Measurements from ENCODE around the gene LGALS3. TPM values are rescaled to one million over a fixed set of nuclear protein-coding genes. Genes with fewer than 3 reads are reported as not detected.

The LGALS3 gene
- total RNA-seq, 1 donor from 2014 or later = 194 TPM

DNA sequence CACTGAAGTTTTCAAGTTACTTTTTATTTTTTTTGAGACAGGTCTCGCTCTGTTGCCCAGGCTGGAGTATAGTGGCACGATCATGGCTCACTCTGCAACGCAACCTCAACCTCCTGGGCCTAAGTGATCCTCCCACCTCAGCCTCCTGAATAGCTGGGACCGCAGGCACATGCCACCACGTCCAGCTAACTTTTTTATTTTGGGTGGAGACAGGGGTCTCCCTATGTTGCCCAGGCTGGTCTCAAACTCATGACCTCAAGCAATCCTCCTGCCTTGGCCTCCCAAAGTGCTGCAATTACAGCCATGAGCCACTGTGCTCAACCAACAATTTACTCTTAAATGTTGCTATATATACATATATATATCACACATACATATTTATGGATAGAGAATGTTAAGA is 27.4 kb upstream of the LGALS3 start:
- intact Hi-C loops (cut with micrococcal nuclease) = no loop called here

DNA sequence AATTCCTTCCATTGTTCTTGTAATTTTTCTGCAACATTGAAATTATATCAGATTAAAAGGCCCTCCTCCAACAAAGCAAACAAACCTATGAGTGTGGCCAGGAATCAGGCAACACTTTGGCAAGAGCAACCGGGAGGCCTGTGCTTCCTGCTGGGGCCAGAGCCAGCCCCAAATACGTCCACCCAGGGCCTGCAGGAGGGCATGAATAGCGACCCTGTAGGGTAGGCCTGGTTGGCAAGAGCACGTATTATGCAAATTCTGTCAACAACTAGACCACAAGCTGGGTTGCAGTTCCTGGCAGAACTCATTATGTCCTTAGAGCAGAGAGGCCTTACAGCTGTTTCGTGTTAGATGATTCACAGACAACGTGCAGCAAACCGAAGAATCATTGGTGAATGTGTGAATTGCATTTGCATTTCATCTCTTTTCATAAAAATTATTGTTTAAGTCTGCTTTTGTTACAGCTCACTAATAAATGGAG is 26.9 kb upstream of the LGALS3 start:
- intact Hi-C loops (cut with micrococcal nuclease) = no loop called here
- TF ChIP-seq, protein P1, sequence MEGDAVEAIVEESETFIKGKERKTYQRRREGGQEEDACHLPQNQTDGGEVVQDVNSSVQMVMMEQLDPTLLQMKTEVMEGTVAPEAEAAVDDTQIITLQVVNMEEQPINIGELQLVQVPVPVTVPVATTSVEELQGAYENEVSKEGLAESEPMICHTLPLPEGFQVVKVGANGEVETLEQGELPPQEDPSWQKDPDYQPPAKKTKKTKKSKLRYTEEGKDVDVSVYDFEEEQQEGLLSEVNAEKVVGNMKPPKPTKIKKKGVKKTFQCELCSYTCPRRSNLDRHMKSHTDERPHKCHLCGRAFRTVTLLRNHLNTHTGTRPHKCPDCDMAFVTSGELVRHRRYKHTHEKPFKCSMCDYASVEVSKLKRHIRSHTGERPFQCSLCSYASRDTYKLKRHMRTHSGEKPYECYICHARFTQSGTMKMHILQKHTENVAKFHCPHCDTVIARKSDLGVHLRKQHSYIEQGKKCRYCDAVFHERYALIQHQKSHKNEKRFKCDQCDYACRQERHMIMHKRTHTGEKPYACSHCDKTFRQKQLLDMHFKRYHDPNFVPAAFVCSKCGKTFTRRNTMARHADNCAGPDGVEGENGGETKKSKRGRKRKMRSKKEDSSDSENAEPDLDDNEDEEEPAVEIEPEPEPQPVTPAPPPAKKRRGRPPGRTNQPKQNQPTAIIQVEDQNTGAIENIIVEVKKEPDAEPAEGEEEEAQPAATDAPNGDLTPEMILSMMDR (IDR thresholded peaks at IDR 0.05; ENCODE audit: borderline replicate concordance) = no peak
- Histone ChIP-seq H3K27ac (replicated peaks) (peak overlapping the region; percentile 95), H3K27me3 (ENCODE audit: low read depth) (no peaks in the 10 kb centered on the region), H3K9me3 (replicated peaks) (no peaks in the 10 kb centered on the region), H3K36me3 (no peaks in the 10 kb centered on the region), H3K4me3 (no peak overlapping the region), H3K4me1 (peaks cover 97% of the 10 kb centered on the region)
- DNase-seq = peak; percentile 73

More for the DNA sequence above, 27.4 kb upstream of the LGALS3 start:
- H3K27me3 ChIP-seq (ENCODE audit: low read depth) = no peaks in the 10 kb centered on the region
- no peaks in the 10 kb centered on the region for H3K36me3 ChIP-seq
- H3K4me3 ChIP-seq = no peak overlapping the region
- DNase-seq = no peak
- H3K27ac ChIP-seq (replicated peaks) = peak overlapping the region; percentile 95
- H3K9me3 ChIP-seq (replicated peaks) = no peaks in the 10 kb centered on the region
- TF ChIP-seq, protein P1 (IDR thresholded peaks at IDR 0.05; ENCODE audit: borderline replicate concordance) = no peak
- peaks cover 95% of the 10 kb centered on the region for H3K4me1 ChIP-seq

DNA sequence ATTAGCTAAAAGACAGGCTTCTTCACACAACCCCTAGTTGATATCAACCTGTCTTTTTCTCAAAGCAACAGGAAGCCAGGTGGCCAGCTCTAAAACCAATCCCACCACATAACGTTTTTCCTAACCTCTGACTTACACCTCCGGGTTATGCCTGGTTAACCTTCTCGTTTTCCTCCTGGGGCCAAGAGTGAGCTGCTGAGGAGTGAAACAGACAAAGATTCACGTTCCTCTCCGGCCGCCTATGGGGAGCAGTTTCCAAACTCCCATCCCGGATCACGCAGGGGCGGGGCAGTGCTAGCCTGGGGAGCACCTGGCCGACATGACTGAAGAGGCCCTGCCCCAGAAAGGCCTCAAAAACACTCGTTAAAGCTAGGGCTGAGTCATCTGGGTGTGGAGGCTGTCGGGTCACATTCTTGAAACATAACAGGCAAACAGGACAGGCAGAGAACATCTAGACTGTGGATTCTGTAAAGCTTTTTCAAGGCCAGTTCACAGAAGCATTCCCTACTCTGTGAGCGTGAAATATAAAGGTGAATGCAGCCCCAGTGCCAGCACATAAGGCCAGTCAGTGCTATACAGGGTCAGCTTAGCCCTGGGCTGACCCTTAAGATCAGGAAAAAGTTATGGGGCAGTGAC is 25.9 kb upstream of the LGALS3 start:
- TF ChIP-seq, protein P1 (IDR thresholded peaks at IDR 0.05; ENCODE audit: borderline replicate concordance) = no peak
- Histone ChIP-seq H3K27me3 (ENCODE audit: low read depth) (no peaks in the 10 kb centered on the region), H3K4me1 (peaks cover 97% of the 10 kb centered on the region), H3K27ac (replicated peaks) (peak overlapping the region; percentile 95), H3K4me3 (no peak overlapping the region), H3K36me3 (no peaks in the 10 kb centered on the region), H3K9me3 (replicated peaks) (no peaks in the 10 kb centered on the region)
- intact Hi-C loops (cut with micrococcal nuclease) = no loop called here
- peak; percentile 70 for DNase-seq

DNA sequence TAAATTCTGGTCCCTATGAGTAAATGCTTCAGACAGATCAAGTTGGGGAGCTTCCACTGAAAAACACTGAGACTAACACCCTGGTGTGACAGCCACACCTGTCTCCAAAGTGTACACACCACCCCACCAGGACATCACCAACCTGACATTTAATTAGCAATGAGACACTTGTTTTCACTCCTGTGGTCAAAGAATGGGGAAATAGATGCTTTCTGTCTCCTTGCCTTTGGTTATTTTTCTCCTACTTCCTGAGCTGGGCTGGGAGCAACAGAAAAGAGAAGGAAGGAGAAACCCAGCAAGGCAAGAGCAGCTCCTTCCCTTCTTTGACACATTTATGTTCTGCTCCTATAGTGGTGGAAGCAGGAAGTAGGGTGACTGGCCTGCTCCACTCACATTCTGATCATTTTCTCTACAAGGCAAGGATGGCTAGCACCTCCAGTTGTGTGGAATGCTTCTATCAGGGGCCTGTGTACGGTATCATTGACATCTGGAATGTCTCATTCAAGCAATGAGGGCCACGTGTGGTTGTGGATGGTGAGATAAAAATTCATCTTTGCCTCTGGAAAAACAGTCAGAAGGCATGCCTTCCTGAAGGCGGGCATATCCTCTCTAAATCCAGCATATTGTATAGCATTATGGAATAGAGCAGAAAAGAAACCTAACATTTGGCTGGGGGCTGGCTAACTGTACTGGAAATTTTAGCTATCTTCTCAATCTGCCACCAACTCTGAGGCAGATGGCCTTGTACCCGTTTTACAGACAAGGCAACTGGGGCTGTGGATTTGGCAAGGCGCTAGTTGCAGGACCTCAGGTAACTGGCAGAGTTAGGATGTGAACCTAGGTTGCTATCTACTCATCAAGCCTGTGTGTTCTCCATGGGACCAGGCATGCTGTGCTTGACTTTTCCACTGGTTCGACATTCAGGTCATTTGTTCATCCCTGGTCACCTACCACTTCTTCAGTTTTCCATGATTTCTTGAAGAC is 24.8 kb upstream of the LGALS3 start:
- no peak for DNase-seq
- Histone ChIP-seq H3K36me3 (no peaks in the 10 kb centered on the region), H3K9me3 (replicated peaks) (no peaks in the 10 kb centered on the region), H3K27me3 (ENCODE audit: low read depth) (no peaks in the 10 kb centered on the region), H3K4me3 (no peak overlapping the region), H3K4me1 (peaks cover 95% of the 10 kb centered on the region), H3K27ac (replicated peaks) (peak overlapping the region; percentile 95)
- intact Hi-C loops (cut with micrococcal nuclease) = no loop called here
- TF ChIP-seq, protein P1 (IDR thresholded peaks at IDR 0.05; ENCODE audit: borderline replicate concordance) = no peak

DNA sequence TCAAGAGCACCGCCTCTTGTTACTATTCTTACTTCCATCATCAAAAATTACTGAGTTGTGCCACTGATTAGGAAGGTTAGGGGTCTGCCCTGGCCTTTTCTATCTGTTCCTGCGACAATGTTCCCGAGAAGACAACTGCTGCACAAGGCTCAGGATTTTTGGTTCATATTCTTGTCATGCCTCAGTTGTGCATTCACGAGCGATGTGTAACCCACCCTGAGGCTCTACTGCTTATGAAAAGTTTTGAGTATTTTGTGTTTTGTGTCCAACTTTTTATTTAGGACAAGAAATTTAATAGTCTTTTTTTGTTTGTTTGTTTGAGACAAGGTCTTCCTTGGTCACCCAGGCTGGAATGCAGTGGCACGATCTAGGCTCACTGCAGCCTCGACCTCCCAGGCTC is 23.1 kb upstream of the LGALS3 start:
- no peak for DNase-seq
- peaks cover 77% of the 10 kb centered on the region for H3K4me1 ChIP-seq
- H3K4me3 ChIP-seq = no peak overlapping the region
- no peaks in the 10 kb centered on the region for H3K27me3 ChIP-seq (ENCODE audit: low read depth)
- no peaks in the 10 kb centered on the region for H3K36me3 ChIP-seq
- no peaks in the 10 kb centered on the region for H3K9me3 ChIP-seq (replicated peaks)
- TF ChIP-seq, protein P1 (IDR thresholded peaks at IDR 0.05; ENCODE audit: borderline replicate concordance) = no peak
- intact Hi-C loops (cut with micrococcal nuclease) = no loop called here
- H3K27ac ChIP-seq (replicated peaks) = peak overlapping the region; percentile 95
